Prostate gland (tissue), 2 donors: ENCODE results near the gene STOX2. TPM values are rescaled to one million over a fixed set of nuclear protein-coding genes. Genes with fewer than 3 reads are reported as not detected.

Experiments
- DNase-seq: peaks from one replicate; pipeline ENCODE4 v3.0.0-alpha.2; 2019; ENCODE audit warnings: low spot score
- H3K27ac ChIP-seq, 2 donors: fragments of 200-600 bp; sonication (generic); 2 replicates each; pipeline ENCODE4 v1.5.1; 2017 to 2019
- H3K27me3 ChIP-seq: fragments of 200-600 bp; sonication (generic); replicated peaks from 2 replicates; pipeline ENCODE4 v1.5.1; 2019; ENCODE audit not compliant: insufficient read depth
- H3K36me3 ChIP-seq, 2 donors: fragments of 200-600 bp; sonication (generic); 1 replicate in 1 of 2; 2 replicates in 1 of 2; pipeline versions ENCODE4 v1.5.1 to v1.8.1; 2017 to 2019
- H3K4me1 ChIP-seq: fragments of 200-600 bp; sonication (generic); replicated peaks from 2 replicates; pipeline ENCODE4 v1.5.1; 2019
- H3K4me3 ChIP-seq, 2 donors: fragments of 200-600 bp; sonication (generic); 2 replicates each; pipeline ENCODE4 v1.5.1; 2017 to 2019
- H3K9me3 ChIP-seq: fragments of 200-600 bp; sonication (generic); 2 replicates; pipeline ENCODE4 v1.5.1; 2017
- POLR2A ChIP-seq: fragments of 450-650 bp; IDR thresholded peaks from one replicate; pipeline ENCODE4 v1.6.1; 2016; ENCODE audit warnings: antibody characterized with exemption, mild to moderate bottlenecking
- POLR2AphosphoS5 ChIP-seq: sonication (generic); formaldehyde crosslinking; IDR thresholded peaks from one replicate; pipeline ENCODE4 v1.6.1; 2017; ENCODE audit warnings: antibody characterized with exemption
- WGBS: methylation state at CpG from one replicate; pipeline ENCODE4 v1.1.5; 2018; 5-methylcytosine and 5-hydroxymethylcytosine counted together
- intact Hi-C: fragments of 100-400 bp; cut with DNase I; formaldehyde crosslinking; loops from one replicate; pipeline ENCODE4 v1.14.2; 2022
- total RNA-seq, 2 donors: library from RNA; depleted of rRNA; stranded (reverse); fragments of >200 nt; gene quantifications; one replicate each; pipeline ENCODE4 v1.1.0, GENCODE V29; 2016
- TF ChIP-seq, protein P1 (sequence below), 4 experiments: fragments of 200-600 bp in 2 of 4; fragments of 450-650 bp in 2 of 4; sonication (generic) in 2 of 4; IDR thresholded peaks; 1 replicate in 3 of 4; 2 replicates in 1 of 4; pipeline ENCODE4 v1.5.1; 2016 to 2019; ENCODE audit warnings: antibody characterized with exemption in 4 of 4, mild to moderate bottlenecking in 2 of 4, moderate library complexity in 2 of 4

Gene STOX2
- total RNA-seq, 2 donors from 2014 or later: 12.9 to 14.9 TPM

DNA sequence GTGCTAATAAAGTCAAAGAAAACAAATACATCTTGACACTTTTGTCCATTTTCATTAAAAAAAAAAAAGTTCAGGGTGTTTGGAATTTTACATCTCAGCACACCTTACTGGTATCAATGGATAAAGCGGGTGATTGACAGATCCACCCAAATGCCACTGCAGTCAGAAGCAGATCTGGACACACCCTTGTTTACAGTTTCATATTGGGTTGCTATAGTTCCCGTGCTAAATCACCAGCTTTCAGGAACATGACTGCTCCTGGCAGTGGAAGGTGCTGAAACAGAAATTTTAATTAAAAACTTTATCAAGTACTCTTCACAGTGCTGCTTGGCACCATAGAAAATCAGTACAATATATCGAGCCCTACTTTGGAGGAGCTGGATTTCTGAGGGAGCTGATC lies 116.3 kb downstream of the STOX2 start:
- no peaks in the 10 kb centered on the region for H3K36me3 ChIP-seq
- H3K4me3 ChIP-seq: no peak overlapping the region
- TF ChIP-seq, protein P1, sequence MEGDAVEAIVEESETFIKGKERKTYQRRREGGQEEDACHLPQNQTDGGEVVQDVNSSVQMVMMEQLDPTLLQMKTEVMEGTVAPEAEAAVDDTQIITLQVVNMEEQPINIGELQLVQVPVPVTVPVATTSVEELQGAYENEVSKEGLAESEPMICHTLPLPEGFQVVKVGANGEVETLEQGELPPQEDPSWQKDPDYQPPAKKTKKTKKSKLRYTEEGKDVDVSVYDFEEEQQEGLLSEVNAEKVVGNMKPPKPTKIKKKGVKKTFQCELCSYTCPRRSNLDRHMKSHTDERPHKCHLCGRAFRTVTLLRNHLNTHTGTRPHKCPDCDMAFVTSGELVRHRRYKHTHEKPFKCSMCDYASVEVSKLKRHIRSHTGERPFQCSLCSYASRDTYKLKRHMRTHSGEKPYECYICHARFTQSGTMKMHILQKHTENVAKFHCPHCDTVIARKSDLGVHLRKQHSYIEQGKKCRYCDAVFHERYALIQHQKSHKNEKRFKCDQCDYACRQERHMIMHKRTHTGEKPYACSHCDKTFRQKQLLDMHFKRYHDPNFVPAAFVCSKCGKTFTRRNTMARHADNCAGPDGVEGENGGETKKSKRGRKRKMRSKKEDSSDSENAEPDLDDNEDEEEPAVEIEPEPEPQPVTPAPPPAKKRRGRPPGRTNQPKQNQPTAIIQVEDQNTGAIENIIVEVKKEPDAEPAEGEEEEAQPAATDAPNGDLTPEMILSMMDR (IDR thresholded peaks at IDR 0.05): no peak
- no peak for TF ChIP-seq POLR2AphosphoS5
- TF ChIP-seq POLR2A: no peak

DNA sequence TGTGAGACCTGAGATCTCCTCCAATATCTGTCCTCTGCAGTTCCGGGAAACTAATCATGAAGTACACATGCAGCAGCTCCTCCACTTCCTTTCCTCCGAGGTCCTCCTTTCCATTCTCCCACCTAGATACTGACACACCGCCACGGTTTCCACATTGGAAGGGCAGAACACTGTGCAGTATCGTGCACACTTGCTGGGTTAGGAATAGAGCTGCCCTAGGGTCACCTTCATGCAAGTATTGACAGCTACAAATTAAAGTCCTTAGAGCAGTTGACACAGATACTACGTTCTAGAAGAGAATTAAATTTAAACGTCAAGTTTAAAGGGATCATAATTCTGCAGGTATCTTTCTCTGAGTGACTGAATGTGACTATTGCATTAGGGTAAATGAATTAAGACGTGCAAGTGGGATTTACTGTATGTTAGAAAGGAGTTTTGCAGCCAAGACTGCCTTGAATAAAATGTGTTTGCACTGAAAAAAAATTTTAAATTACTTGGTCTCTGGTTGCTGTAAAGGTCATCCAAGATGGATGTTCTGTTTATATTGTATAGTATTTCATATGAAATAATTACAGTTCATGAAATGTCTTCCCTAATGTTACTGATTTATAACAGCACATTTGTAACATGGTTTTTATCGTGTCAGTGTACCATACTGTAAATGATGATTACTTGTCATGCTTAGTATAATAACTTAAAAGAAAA lies 117.7 kb downstream of the STOX2 start:
- Histone ChIP-seq H3K36me3 (no peaks in the 10 kb centered on the region), H3K27me3 (no peaks in the 10 kb centered on the region), H3K4me3 (no peak overlapping the region), H3K27ac (no peak overlapping the region), H3K4me1 (no peaks in the 10 kb centered on the region), H3K9me3 (no peaks in the 10 kb centered on the region)
- no peak for DNase-seq
- intact Hi-C loops: no loop called here
- TF ChIP-seq POLR2A (no peak), POLR2AphosphoS5 (no peak)
- TF ChIP-seq, protein P1 (IDR thresholded peaks at IDR 0.05): no peak
- 80% methylated on average over 9 of the region's 9 CpGs for WGBS

More for the DNA sequence above, 116.3 kb downstream of the STOX2 start:
- no peak overlapping the region for H3K27ac ChIP-seq
- intact Hi-C loops: no loop called here
- H3K9me3 ChIP-seq: no peaks in the 10 kb centered on the region
- no peaks in the 10 kb centered on the region for H3K27me3 ChIP-seq
- no peaks in the 10 kb centered on the region for H3K4me1 ChIP-seq
- WGBS: 83% methylated on average over 3 of the region's 3 CpGs
- no peak for DNase-seq

DNA sequence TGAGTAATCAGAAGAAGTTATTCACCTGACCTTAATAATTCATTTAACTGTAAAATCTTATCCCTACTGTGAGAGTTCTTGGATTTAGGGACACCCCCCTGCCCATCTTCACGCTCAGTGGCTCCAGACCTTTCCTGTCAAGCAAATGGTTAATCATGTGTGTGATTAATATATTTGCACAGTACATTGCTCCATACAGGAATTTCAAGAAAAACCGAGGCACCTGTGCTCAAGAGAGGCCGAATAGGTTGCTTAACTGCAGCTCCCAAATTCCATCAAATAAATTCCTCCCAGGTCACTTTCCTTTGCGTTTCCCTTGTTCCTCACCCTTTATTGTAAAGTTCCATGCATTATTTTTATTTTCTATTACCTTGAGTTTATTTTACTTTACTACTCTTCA lies 119.5 kb downstream of the STOX2 start:
- Histone ChIP-seq H3K27ac (no peak overlapping the region), H3K4me3 (no peak overlapping the region), H3K9me3 (no peaks in the 10 kb centered on the region), H3K27me3 (no peaks in the 10 kb centered on the region), H3K4me1 (no peaks in the 10 kb centered on the region), H3K36me3 (no peaks in the 10 kb centered on the region)
- intact Hi-C loops: no loop called here
- TF ChIP-seq POLR2AphosphoS5 (no peak), POLR2A (no peak)
- TF ChIP-seq, protein P1 (IDR thresholded peaks at IDR 0.05): no peak
- no peak for DNase-seq
- WGBS: 60% methylated on average over 4 of the region's 4 CpGs

DNA sequence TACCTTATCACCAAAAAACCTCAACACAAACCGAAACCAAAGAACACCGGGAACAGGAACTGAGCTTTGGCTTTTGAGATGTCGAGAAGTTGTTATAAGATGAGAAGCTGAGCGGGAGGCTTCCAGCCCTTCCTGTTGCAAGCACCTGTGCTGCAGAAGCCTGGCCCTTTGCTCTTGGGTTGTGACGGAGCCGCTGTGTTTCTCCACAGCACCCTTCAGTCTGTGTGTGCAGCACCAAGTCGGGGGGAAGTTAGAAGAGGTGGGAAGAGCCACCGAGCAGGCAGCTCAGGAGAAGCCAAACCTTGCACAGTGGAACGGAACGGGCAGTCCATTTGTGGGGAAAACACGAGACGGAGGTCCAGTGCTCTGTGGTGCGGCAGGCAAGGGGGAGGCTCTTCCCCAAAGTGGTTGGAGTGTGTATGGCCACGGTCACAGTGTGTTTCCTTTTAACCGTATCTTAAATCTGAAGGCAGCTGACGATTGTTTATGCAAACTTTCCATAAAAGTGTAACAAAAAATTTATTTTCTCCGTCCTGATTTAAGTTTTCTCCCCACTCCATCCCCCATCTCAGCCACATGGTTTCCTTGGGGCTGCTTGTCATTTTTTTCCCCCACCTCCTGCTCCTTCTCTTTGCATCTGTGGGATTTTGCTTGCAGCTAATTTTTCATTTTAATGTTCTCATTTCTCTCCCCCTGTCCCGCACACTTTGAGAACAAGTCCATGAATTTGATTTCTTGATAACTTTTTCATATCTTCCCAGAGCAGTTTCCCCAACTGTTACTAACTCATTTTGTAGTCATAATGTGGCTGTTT lies 123.7 kb downstream of the STOX2 start:
- no peaks in the 10 kb centered on the region for H3K27me3 ChIP-seq
- WGBS: 55% methylated on average over 18 of the region's 18 CpGs
- H3K27ac ChIP-seq: no peak overlapping the region
- DNase-seq: no peak
- H3K4me3 ChIP-seq: peak overlapping the region; percentile 10 to 13
- no peaks in the 10 kb centered on the region for H3K9me3 ChIP-seq
- H3K36me3 ChIP-seq: no peaks in the 10 kb centered on the region
- H3K4me1 ChIP-seq: no peaks in the 10 kb centered on the region
- intact Hi-C loops: no loop called here
- TF ChIP-seq POLR2A: no peak
- TF ChIP-seq, protein P1 (IDR thresholded peaks at IDR 0.05): no peak
- no peak for TF ChIP-seq POLR2AphosphoS5
